HFF-Myc (cell line): ENCODE measurements around the gene NQO2.

Experiments
- DNase-seq: peaks from one replicate; pipeline ENCODE4 v3.0.0-alpha.2; 2011; ENCODE audit warnings: low read depth; ENCODE audit errors: extremely low read depth
- H3K4me3 ChIP-seq: replicated peaks from 2 replicates; pipeline ENCODE4 v1.5.1; 2011; ENCODE audit warnings: low read depth, mild to moderate bottlenecking, control low read depth, low read length
- CTCF ChIP-seq: IDR thresholded peaks from 2 replicates; pipeline ENCODE4 v1.5.1; 2012; ENCODE audit warnings: mild to moderate bottlenecking, low read depth, low read length, control low read depth; ENCODE audit errors: missing control alignments

The NQO2 gene

GRCh38 chr6:2976060-2976459, 23.6 kb upstream of the NQO2 start:
- no peak for TF ChIP-seq CTCF
- H3K4me3 ChIP-seq: no peak overlapping the region
- no peak for DNase-seq

GRCh38 chr6:2976571-2977085, 23.1 kb upstream of the NQO2 start:
- no peak overlapping the region for H3K4me3 ChIP-seq
- no peak for TF ChIP-seq CTCF
- no peak for DNase-seq

GRCh38 chr6:2977290-2977689, 22.4 kb upstream of the NQO2 start:
- H3K4me3 ChIP-seq: no peak overlapping the region
- DNase-seq: no peak
- no peak for TF ChIP-seq CTCF

- H3K4me3 ChIP-seq: no peak overlapping the region
- TF ChIP-seq CTCF: no peak
- no peak for DNase-seq
These were observed 21.7 kb upstream of the NQO2 start for GRCh38 chr6:2977799-2978590.

GRCh38 chr6:2978923-2979322, 20.8 kb upstream of the NQO2 start:
- no peak for TF ChIP-seq CTCF
- DNase-seq: no peak
- no peak overlapping the region for H3K4me3 ChIP-seq

- no peak for DNase-seq
- TF ChIP-seq CTCF: no peak
- H3K4me3 ChIP-seq: no peak overlapping the region
These were observed 19.8 kb upstream of the NQO2 start for GRCh38 chr6:2979819-2980464.

GRCh38 chr6:2980465-2980855, 19.2 kb upstream of the NQO2 start:
- no peak for DNase-seq

More at GRCh38 chr6:2980465-2980855, 19.2 kb upstream of the NQO2 start:
- TF ChIP-seq CTCF: no peak
- no peak overlapping the region for H3K4me3 ChIP-seq
